ENCODE results near the gene MRPL34.

The MRPL34 gene

DNA sequence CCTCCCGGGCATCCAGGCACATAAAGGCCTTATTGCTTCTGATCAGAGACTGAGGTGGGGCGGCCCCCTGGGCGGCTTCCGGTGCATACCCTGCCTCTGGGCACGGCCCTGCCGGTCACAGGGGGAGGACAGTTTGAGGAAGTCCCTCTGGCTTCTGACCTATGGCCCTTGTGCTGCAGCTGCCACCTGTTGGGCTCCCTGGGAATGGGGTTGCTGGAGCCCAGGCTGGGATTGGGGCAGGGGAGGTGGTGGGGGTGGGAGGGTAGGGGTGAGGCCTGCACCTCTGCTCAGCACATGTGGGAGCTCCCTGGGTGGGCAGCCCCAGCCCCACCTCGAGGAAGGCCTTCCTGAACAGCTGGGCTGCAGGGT is 18.3 kb downstream of the MRPL34 start:
- Histone ChIP-seq H3K4me2 (ENCODE audit: low read length) (no peak overlapping the region), H3K4me3 (ENCODE audit: low read depth, low read length, poor library complexity, severe bottlenecking) (no peak overlapping the region), H3K79me2 (ENCODE audit: insufficient read depth, low read length) (no peaks in the 10 kb centered on the region), H3K27ac (ENCODE audit: low read depth, low read length, poor library complexity, severe bottlenecking) (no peak overlapping the region), H3K9me2 (ENCODE audit: low read depth, low read length) (no peaks in the 10 kb centered on the region), H2AFZ (ENCODE audit: low read length) (no peak overlapping the region), H3F3A (ENCODE audit: insufficient read depth, low read length) (peaks cover 3% of the 10 kb centered on the region; the same call in 1 of the 2 replicates), H3K36me3 (ENCODE audit: insufficient read depth, low read length) (peaks cover 40% of the 10 kb centered on the region), H3K9ac (ENCODE audit: low read length) (no peak overlapping the region), H3K9me3 (ENCODE audit: low read length) (no peaks in the 10 kb centered on the region), H4K20me1 (ENCODE audit: insufficient read depth, low read length) (no peaks in the 10 kb centered on the region), H3K4me1 (ENCODE audit: insufficient read depth, low read length, severe bottlenecking) (peaks cover 6% of the 10 kb centered on the region), H3K27me3 (ENCODE audit: insufficient read depth, low read length) (no peaks in the 10 kb centered on the region; the same call in 1 of the 2 replicates)
- TF ChIP-seq EZH2 (IDR thresholded peaks at IDR 0.05; ENCODE audit: borderline replicate concordance, low read length) = no peak
- TF ChIP-seq, protein P1, sequence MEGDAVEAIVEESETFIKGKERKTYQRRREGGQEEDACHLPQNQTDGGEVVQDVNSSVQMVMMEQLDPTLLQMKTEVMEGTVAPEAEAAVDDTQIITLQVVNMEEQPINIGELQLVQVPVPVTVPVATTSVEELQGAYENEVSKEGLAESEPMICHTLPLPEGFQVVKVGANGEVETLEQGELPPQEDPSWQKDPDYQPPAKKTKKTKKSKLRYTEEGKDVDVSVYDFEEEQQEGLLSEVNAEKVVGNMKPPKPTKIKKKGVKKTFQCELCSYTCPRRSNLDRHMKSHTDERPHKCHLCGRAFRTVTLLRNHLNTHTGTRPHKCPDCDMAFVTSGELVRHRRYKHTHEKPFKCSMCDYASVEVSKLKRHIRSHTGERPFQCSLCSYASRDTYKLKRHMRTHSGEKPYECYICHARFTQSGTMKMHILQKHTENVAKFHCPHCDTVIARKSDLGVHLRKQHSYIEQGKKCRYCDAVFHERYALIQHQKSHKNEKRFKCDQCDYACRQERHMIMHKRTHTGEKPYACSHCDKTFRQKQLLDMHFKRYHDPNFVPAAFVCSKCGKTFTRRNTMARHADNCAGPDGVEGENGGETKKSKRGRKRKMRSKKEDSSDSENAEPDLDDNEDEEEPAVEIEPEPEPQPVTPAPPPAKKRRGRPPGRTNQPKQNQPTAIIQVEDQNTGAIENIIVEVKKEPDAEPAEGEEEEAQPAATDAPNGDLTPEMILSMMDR (IDR thresholded peaks at IDR 0.05; ENCODE audit: low read length) = no peak

DNA sequence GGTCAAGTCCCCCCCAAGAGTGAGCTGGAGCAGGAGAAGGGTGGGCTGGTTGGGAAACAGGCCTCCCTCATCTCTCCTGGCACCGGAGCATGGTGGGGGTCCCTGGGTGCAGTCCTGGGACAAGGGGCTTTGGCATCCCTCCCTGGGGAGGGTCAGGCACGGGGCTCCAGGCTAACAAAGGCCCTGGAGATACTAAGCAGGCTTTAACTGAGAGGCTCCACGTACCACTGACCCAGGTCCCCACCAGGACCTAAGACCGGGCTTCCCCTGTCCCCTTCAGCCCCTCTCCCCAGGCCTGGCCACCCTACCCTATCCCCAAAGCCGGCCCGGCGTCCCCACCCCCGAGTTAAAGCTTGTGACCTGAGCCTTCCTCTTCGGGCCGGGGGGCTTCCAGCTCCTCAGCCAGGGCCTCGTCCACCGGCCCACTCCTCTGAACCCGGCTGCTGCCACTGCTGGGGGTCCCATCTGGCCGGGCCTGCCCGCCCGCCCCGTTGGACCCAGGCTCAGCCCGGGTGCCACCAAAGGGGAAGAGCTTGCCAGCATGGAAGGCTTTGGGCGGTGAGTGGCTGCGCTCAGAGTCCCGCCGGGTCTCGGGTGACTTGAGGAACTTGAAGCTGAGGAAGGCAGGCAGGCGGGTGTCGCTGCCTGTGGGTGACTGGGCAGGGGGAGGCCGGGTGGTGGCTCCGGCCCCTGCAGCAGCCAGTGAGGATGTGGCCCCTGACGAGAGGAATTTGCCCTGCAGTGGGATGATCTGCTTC is 18.9 kb downstream of the MRPL34 start:
- Histone ChIP-seq H3K4me3 (ENCODE audit: low read depth, low read length, poor library complexity, severe bottlenecking) (no peak overlapping the region), H4K20me1 (ENCODE audit: insufficient read depth, low read length) (no peaks in the 10 kb centered on the region), H3K9ac (ENCODE audit: low read length) (no peak overlapping the region), H3K9me3 (ENCODE audit: low read length) (no peaks in the 10 kb centered on the region), H3K27me3 (ENCODE audit: insufficient read depth, low read length) (no peaks in the 10 kb centered on the region; the same call in 1 of the 2 replicates), H3K27ac (ENCODE audit: low read depth, low read length, poor library complexity, severe bottlenecking) (no peak overlapping the region), H3K4me1 (ENCODE audit: insufficient read depth, low read length, severe bottlenecking) (peaks cover 6% of the 10 kb centered on the region), H3F3A (ENCODE audit: insufficient read depth, low read length) (peaks cover 3% of the 10 kb centered on the region; the same call in 1 of the 2 replicates), H2AFZ (ENCODE audit: low read length) (no peak overlapping the region), H3K4me2 (ENCODE audit: low read length) (no peak overlapping the region), H3K9me2 (ENCODE audit: low read depth, low read length) (no peaks in the 10 kb centered on the region), H3K79me2 (ENCODE audit: insufficient read depth, low read length) (no peaks in the 10 kb centered on the region), H3K36me3 (ENCODE audit: insufficient read depth, low read length) (peaks cover 34% of the 10 kb centered on the region)
- TF ChIP-seq, protein P1 (IDR thresholded peaks at IDR 0.05; ENCODE audit: low read length) = no peak
- TF ChIP-seq EZH2 (IDR thresholded peaks at IDR 0.05; ENCODE audit: borderline replicate concordance, low read length) = no peak

DNA sequence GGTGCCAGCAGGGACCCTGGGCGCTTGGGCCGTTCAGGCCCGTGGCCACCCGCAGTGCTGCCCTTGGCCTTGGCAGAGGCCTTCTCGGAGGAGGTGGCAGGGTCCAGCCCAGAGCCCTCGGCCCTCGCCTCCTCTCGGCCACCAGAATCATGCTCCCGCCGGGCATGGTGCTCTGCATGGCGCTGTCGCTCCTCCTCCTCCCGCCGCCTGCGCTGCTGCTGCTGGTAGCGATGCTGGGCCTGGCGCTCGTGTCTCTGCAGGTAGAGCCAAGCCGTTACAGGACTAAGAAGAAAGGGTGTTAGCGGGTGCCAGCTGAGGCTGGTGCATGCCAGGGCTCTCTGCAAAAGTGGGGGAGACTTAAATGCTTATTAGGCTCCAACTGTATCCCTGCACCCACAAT is 19.5 kb downstream of the MRPL34 start:
- Histone ChIP-seq H3K9ac (ENCODE audit: low read length) (no peak overlapping the region), H3K27me3 (ENCODE audit: insufficient read depth, low read length) (no peaks in the 10 kb centered on the region; the same call in 1 of the 2 replicates), H3F3A (ENCODE audit: insufficient read depth, low read length) (peaks cover 3% of the 10 kb centered on the region; the same call in 1 of the 2 replicates), H3K9me2 (ENCODE audit: low read depth, low read length) (no peaks in the 10 kb centered on the region), H3K4me1 (ENCODE audit: insufficient read depth, low read length, severe bottlenecking) (peaks cover 6% of the 10 kb centered on the region), H3K4me2 (ENCODE audit: low read length) (no peak overlapping the region), H3K36me3 (ENCODE audit: insufficient read depth, low read length) (peaks cover 28% of the 10 kb centered on the region), H3K4me3 (ENCODE audit: low read depth, low read length, poor library complexity, severe bottlenecking) (no peak overlapping the region), H3K9me3 (ENCODE audit: low read length) (no peaks in the 10 kb centered on the region), H2AFZ (ENCODE audit: low read length) (no peak overlapping the region), H3K27ac (ENCODE audit: low read depth, low read length, poor library complexity, severe bottlenecking) (no peak overlapping the region), H4K20me1 (ENCODE audit: insufficient read depth, low read length) (no peaks in the 10 kb centered on the region), H3K79me2 (ENCODE audit: insufficient read depth, low read length) (no peaks in the 10 kb centered on the region)
- TF ChIP-seq, protein P1 (IDR thresholded peaks at IDR 0.05; ENCODE audit: low read length) = no peak
- TF ChIP-seq EZH2 (IDR thresholded peaks at IDR 0.05; ENCODE audit: borderline replicate concordance, low read length) = no peak

All from OCI-LY1 (cell line).